Measurements from ENCODE around the gene PDIK1L. TPM values are rescaled to one million over a fixed set of nuclear protein-coding genes. Genes with fewer than 3 reads are reported as not detected.
A peak's percentile ranks its signal among the peaks of the same experiment; 100 is the strongest.

PDIK1L gene
- total and polyA plus RNA-seq, 9 of the 15 experiments (the other 6 are each of a cell fraction or from before 2014, with no cell fraction given): 12.8 to 30.2 (median 21.5) TPM

GRCh38 chr1:26126321-26127084 lies 14.9 kb downstream of the PDIK1L start (continued):
- TF ChIP-seq EHMT2 (IDR thresholded peaks at IDR 0.05) (peak; percentile 79; the same call in 1 of the 2 replicates), SRSF7 (optimal IDR thresholded peaks at IDR 0.05; ENCODE audit: low read depth, low read length) (no peak), ELF2 (CRISPR knock-in tag; IDR thresholded peaks at IDR 0.05) (peak; percentile 2; the same call in 1 of the 2 replicates), SLC30A9 (CRISPR knock-in tag; IDR thresholded peaks at IDR 0.05) (no peak), ZBTB17 (CRISPR knock-in tag; IDR thresholded peaks at IDR 0.05) (peak; percentile 46), SIRT6 (IDR thresholded peaks at IDR 0.05; ENCODE audit: low read depth, low read length) (no peak), TSC22D4 (tag; IDR thresholded peaks at IDR 0.05) (no peak), SRSF1 (IDR thresholded peaks at IDR 0.05; ENCODE audit: low read depth, low read length) (no peak), GTF2A2 (tag; IDR thresholded peaks at IDR 0.05) (0 out of 2 replicates have a peak, but pooled peaks have one; percentile 34), VEZF1 (CRISPR knock-in tag; IDR thresholded peaks at IDR 0.05) (peak; percentile 44), HEY1 (CRISPR knock-in tag; IDR thresholded peaks at IDR 0.05; ENCODE audit: borderline replicate concordance) (0 out of 2 replicates have a peak, but pooled peaks have one; percentile 4), RREB1 (CRISPR knock-in tag; IDR thresholded peaks at IDR 0.05) (peak; percentile 83; the same call in 1 of the 2 replicates), MAFK (IDR thresholded peaks at IDR 0.05; ENCODE audit: low read length) (peak; percentile 82; the same call in 1 of the 2 replicates), GATAD2A (IDR thresholded peaks at IDR 0.05) (no peak; the same call in 1 of the 2 replicates), ZNF707 (CRISPR knock-in tag; conservative IDR thresholded peaks at IDR 0.05) (peak; percentile 54; the same call in 1 of the 2 replicates), MLLT1 (IDR thresholded peaks at IDR 0.05) (peak; percentile 94 to 97), ZNF639 (CRISPR knock-in tag; conservative IDR thresholded peaks at IDR 0.05 in 1 of 2, IDR thresholded peaks at IDR 0.05 in 1 of 2) (peak in 1 of 2 experiments; percentile 51; a peak in 2 of 4 replicates)
